ENCODE results near the gene SLC23A1. TPM values are rescaled to one million over a fixed set of nuclear protein-coding genes. Genes with fewer than 3 reads are reported as not detected.

The SLC23A1 gene
- total and polyA plus RNA-seq, 4 donors: 10.0 to 18.0 (median 17.4) TPM

DNA sequence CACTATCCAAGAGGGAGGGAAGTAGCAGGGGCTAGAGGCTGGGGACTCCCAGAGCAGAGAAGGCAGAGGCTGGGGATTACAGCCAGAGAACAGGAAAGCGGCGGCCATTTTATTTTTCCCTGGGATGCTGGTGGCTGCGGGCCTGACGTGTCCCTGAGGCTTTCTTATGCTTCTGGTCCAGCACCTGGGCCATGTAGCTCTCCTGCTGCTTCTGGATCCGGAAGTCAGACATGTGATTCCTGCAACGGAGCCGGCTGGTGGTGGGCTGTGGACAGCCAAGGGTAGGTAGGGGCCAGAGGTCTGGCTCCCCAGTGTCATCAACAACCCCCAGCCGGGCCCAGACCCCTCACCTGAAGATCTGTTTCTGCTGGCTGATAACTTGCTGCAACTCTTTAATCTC, 13.6 kb upstream of the SLC23A1 start:
- WGBS: 98% methylated on average over 8 of the region's 8 CpGs
- peaks cover 9 to 19% (median 17%) of the 10 kb centered on the region in 4 donors for H3K4me1 ChIP-seq (ENCODE audit: control insufficient read depth in 4 of 4, insufficient read depth in 4 of 4, low read length in 3 of 4)
- H3K9me3 ChIP-seq (ENCODE audit: control insufficient read depth in 4 of 4, low read length in 3 of 4): no peaks in the 10 kb centered on the region
- H3K36me3 ChIP-seq (ENCODE audit: control insufficient read depth in 4 of 4, insufficient read depth in 3 of 4, low read depth in 1 of 4, low read length in 3 of 4): peaks cover 0 to 1% (median 0%) of the 10 kb centered on the region in 4 donors
- H3K27ac ChIP-seq (ENCODE audit: low read depth in 1 of 2, low read length in 2 of 2): no peak overlapping the region
- H3K4me3 ChIP-seq (ENCODE audit: low read depth in 1 of 3, low read length in 3 of 3): no peak overlapping the region
- TF ChIP-seq RXRA (IDR thresholded peaks at IDR 0.05) (no peak), HNF4G (IDR thresholded peaks at IDR 0.05) (no peak), SP1 (IDR thresholded peaks at IDR 0.05) (no peak), EGR1 (IDR thresholded peaks at IDR 0.05; ENCODE audit: low read depth in 2 of 2) (no peak), YY1 (IDR thresholded peaks at IDR 0.05) (no peak), NR2F2 (IDR thresholded peaks at IDR 0.05) (no peak), GABPA (IDR thresholded peaks at IDR 0.05 in 1 of 2, conservative IDR thresholded peaks at IDR 0.05 in 1 of 2) (no peak), FOXA2 (IDR thresholded peaks at IDR 0.05) (no peak), RAD21 (IDR thresholded peaks at IDR 0.05) (no peak), FOXA1 (IDR thresholded peaks at IDR 0.05) (no peak), TAF1 (conservative IDR thresholded peaks at IDR 0.05) (no peak)
- TF ChIP-seq, protein P1, sequence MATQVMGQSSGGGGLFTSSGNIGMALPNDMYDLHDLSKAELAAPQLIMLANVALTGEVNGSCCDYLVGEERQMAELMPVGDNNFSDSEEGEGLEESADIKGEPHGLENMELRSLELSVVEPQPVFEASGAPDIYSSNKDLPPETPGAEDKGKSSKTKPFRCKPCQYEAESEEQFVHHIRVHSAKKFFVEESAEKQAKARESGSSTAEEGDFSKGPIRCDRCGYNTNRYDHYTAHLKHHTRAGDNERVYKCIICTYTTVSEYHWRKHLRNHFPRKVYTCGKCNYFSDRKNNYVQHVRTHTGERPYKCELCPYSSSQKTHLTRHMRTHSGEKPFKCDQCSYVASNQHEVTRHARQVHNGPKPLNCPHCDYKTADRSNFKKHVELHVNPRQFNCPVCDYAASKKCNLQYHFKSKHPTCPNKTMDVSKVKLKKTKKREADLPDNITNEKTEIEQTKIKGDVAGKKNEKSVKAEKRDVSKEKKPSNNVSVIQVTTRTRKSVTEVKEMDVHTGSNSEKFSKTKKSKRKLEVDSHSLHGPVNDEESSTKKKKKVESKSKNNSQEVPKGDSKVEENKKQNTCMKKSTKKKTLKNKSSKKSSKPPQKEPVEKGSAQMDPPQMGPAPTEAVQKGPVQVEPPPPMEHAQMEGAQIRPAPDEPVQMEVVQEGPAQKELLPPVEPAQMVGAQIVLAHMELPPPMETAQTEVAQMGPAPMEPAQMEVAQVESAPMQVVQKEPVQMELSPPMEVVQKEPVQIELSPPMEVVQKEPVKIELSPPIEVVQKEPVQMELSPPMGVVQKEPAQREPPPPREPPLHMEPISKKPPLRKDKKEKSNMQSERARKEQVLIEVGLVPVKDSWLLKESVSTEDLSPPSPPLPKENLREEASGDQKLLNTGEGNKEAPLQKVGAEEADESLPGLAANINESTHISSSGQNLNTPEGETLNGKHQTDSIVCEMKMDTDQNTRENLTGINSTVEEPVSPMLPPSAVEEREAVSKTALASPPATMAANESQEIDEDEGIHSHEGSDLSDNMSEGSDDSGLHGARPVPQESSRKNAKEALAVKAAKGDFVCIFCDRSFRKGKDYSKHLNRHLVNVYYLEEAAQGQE (IDR thresholded peaks at IDR 0.05): no peak
- TF ChIP-seq, protein P2, sequence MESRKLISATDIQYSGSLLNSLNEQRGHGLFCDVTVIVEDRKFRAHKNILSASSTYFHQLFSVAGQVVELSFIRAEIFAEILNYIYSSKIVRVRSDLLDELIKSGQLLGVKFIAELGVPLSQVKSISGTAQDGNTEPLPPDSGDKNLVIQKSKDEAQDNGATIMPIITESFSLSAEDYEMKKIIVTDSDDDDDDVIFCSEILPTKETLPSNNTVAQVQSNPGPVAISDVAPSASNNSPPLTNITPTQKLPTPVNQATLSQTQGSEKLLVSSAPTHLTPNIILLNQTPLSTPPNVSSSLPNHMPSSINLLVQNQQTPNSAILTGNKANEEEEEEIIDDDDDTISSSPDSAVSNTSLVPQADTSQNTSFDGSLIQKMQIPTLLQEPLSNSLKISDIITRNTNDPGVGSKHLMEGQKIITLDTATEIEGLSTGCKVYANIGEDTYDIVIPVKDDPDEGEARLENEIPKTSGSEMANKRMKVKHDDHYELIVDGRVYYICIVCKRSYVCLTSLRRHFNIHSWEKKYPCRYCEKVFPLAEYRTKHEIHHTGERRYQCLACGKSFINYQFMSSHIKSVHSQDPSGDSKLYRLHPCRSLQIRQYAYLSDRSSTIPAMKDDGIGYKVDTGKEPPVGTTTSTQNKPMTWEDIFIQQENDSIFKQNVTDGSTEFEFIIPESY (IDR thresholded peaks at IDR 0.05): no peak
- TF ChIP-seq, protein P3, sequence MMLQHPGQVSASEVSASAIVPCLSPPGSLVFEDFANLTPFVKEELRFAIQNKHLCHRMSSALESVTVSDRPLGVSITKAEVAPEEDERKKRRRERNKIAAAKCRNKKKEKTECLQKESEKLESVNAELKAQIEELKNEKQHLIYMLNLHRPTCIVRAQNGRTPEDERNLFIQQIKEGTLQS (IDR thresholded peaks at IDR 0.05): no peak
- TF ChIP-seq, protein P4, sequence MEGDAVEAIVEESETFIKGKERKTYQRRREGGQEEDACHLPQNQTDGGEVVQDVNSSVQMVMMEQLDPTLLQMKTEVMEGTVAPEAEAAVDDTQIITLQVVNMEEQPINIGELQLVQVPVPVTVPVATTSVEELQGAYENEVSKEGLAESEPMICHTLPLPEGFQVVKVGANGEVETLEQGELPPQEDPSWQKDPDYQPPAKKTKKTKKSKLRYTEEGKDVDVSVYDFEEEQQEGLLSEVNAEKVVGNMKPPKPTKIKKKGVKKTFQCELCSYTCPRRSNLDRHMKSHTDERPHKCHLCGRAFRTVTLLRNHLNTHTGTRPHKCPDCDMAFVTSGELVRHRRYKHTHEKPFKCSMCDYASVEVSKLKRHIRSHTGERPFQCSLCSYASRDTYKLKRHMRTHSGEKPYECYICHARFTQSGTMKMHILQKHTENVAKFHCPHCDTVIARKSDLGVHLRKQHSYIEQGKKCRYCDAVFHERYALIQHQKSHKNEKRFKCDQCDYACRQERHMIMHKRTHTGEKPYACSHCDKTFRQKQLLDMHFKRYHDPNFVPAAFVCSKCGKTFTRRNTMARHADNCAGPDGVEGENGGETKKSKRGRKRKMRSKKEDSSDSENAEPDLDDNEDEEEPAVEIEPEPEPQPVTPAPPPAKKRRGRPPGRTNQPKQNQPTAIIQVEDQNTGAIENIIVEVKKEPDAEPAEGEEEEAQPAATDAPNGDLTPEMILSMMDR (IDR thresholded peaks at IDR 0.05; ENCODE audit: low read depth, low read length, missing input control): no peak
- H3K9ac ChIP-seq (ENCODE audit: low read depth in 1 of 2, low read length in 2 of 2): no peak overlapping the region
- H3K27me3 ChIP-seq (ENCODE audit: control insufficient read depth in 4 of 4, insufficient read depth in 4 of 4, low read length in 3 of 4): peaks cover 0 to 3% (median 0%) of the 10 kb centered on the region in 4 donors
- no peak for DNase-seq (ENCODE audit: low spot score)

Measured in liver (tissue), 9 donors.